GM18498 (cell line): ENCODE data around the gene CCDC124.

Source experiments
- ATAC-seq: cut with Tn5 transposase; IDR thresholded peaks from one replicate; pipeline ENCODE4 v1.9.1; 2021; ENCODE audit warnings: mild to moderate bottlenecking, moderate library complexity; ENCODE audit not compliant: unreplicated experiment

The CCDC124 gene

GRCh38 chr19:17933414-17934129 lies 757 bp downstream of the CCDC124 start:
- no peak for ATAC-seq

GRCh38 chr19:17936379-17936778 lies 3.6 kb downstream of the CCDC124 start:
- ATAC-seq, result no peak

- ATAC-seq, result no peak
These were observed 4.6 kb downstream of the CCDC124 start for GRCh38 chr19:17937371-17937900.

- ATAC-seq, result peak; percentile 56
These were observed 5.5 kb downstream of the CCDC124 start for GRCh38 chr19:17938092-17938845.

GRCh38 chr19:17942181-17942580 lies 9.4 kb downstream of the CCDC124 start:
- no peak for ATAC-seq

GRCh38 chr19:17942582-17943273 lies 9.9 kb downstream of the CCDC124 start:
- no peak for ATAC-seq

- ATAC-seq, result no peak
These were observed 10.7 kb downstream of the CCDC124 start for GRCh38 chr19:17943274-17944221.

GRCh38 chr19:17944301-17944700 lies 11.5 kb downstream of the CCDC124 start:
- ATAC-seq, result no peak

- peak; percentile 24 for ATAC-seq
These were observed 14.4 kb downstream of the CCDC124 start for GRCh38 chr19:17946965-17947784.

GRCh38 chr19:17947815-17948513 lies 15.1 kb downstream of the CCDC124 start:
- peak; percentile 74 for ATAC-seq

- ATAC-seq, result no peak
These were observed 15.7 kb downstream of the CCDC124 start for GRCh38 chr19:17948514-17948900.

GRCh38 chr19:17948931-17949930 lies 16.4 kb downstream of the CCDC124 start:
- no peak for ATAC-seq

GRCh38 chr19:17949956-17950309 lies 17.1 kb downstream of the CCDC124 start:
- ATAC-seq, result no peak

- no peak for ATAC-seq
These were observed 17.7 kb downstream of the CCDC124 start for GRCh38 chr19:17950310-17951156.

- ATAC-seq, result no peak
These were observed 18.6 kb downstream of the CCDC124 start for GRCh38 chr19:17951157-17951989.
